ENCODE data around the gene ZMIZ1.

DNA sequence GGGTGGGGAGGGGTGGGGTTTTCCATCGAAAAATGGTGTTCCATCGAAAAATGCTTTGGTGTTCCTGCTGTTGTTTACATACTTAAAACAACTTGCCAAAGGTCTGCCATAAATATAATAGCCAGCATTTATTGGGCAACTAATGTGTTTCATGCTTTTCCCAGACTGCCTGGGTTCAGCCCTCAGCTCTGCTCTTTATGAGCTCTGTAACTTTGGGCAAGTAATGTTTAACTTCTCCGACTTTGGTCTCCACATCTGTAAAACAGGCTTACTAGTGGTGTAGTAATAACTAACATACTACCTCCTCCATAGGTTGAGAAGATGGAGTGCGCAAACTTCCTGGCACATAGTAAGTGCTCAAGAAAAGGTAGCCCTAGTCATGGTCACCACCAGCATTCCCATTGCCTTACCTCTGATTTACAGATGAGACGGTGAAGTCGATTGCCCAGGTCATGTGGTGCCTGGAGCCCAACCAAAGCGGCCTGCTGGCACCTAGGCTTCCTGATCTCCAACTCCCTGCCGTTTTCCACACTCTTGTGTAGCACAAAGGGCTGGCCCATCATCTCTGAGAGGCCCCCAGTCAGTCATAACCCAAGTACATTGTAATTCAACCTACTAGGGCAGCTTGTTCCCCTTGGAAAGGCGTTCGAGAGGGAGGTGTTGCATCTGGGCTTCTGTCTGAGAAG lies 8.9 kb downstream of the ZMIZ1 start:
- TF ChIP-seq, protein P1, sequence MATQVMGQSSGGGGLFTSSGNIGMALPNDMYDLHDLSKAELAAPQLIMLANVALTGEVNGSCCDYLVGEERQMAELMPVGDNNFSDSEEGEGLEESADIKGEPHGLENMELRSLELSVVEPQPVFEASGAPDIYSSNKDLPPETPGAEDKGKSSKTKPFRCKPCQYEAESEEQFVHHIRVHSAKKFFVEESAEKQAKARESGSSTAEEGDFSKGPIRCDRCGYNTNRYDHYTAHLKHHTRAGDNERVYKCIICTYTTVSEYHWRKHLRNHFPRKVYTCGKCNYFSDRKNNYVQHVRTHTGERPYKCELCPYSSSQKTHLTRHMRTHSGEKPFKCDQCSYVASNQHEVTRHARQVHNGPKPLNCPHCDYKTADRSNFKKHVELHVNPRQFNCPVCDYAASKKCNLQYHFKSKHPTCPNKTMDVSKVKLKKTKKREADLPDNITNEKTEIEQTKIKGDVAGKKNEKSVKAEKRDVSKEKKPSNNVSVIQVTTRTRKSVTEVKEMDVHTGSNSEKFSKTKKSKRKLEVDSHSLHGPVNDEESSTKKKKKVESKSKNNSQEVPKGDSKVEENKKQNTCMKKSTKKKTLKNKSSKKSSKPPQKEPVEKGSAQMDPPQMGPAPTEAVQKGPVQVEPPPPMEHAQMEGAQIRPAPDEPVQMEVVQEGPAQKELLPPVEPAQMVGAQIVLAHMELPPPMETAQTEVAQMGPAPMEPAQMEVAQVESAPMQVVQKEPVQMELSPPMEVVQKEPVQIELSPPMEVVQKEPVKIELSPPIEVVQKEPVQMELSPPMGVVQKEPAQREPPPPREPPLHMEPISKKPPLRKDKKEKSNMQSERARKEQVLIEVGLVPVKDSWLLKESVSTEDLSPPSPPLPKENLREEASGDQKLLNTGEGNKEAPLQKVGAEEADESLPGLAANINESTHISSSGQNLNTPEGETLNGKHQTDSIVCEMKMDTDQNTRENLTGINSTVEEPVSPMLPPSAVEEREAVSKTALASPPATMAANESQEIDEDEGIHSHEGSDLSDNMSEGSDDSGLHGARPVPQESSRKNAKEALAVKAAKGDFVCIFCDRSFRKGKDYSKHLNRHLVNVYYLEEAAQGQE (IDR thresholded peaks at IDR 0.05; ENCODE audit: unreplicated experiment): no peak
- TF ChIP-seq, protein P2, sequence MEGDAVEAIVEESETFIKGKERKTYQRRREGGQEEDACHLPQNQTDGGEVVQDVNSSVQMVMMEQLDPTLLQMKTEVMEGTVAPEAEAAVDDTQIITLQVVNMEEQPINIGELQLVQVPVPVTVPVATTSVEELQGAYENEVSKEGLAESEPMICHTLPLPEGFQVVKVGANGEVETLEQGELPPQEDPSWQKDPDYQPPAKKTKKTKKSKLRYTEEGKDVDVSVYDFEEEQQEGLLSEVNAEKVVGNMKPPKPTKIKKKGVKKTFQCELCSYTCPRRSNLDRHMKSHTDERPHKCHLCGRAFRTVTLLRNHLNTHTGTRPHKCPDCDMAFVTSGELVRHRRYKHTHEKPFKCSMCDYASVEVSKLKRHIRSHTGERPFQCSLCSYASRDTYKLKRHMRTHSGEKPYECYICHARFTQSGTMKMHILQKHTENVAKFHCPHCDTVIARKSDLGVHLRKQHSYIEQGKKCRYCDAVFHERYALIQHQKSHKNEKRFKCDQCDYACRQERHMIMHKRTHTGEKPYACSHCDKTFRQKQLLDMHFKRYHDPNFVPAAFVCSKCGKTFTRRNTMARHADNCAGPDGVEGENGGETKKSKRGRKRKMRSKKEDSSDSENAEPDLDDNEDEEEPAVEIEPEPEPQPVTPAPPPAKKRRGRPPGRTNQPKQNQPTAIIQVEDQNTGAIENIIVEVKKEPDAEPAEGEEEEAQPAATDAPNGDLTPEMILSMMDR (conservative IDR thresholded peaks at IDR 0.05; ENCODE audit: low read depth in 2 of 2): no peak

All from GM23338 (cell line).